ENCODE results near the gene ACRBP.

Gene ACRBP

GRCh38 chr12:6620137-6620884 lies 26.9 kb downstream of the ACRBP start:
- no peak for ATAC-seq
- TF ChIP-seq BACH2 (CRISPR knock-in tag; IDR thresholded peaks at IDR 0.05; ENCODE audit: borderline replicate concordance): no peak

DNA sequence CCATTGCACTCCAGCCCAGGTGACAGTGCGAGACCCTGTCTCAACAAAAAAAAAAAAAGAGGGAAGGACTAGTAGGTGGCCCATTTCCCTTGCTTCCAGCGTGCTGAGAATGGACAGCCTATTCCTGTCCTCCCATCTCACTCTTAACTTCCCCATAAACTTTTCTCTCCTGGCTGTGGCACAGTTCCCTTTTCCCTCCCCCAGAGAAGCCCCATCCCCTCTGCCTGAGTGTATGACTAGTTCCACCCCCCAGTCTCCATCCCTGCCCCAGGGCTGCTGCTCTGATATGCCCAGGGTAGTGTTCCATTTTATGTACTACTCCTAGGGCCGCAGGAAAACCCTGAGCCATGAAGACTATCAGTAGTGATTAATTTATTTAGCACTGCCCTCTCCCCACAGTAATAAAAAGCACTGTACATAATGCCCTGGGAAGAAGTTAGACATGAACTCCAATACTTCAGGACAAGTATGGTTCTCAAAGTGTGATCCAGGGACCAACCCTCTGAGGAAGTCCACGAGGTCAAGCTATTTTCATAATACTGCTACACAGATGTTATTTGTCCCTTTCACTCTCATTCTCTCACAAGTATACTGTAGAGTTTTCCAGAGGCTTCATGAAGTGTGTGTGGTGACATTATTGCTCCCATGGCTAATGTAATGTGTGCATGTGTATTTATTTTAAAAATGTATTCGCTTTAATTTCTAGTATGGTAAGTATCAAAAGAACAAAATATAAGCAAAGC lies 28.6 kb downstream of the ACRBP start:
- no peak for ATAC-seq
- TF ChIP-seq ZNF70 (CRISPR knock-in tag; IDR thresholded peaks at IDR 0.05) (no peak), ZNF565 (CRISPR knock-in tag; conservative IDR thresholded peaks at IDR 0.05; ENCODE audit: low read depth) (no peak), ARNTL (CRISPR knock-in tag; IDR thresholded peaks at IDR 0.05; ENCODE audit: borderline replicate concordance, low read depth) (no peak), PATZ1 (CRISPR knock-in tag; IDR thresholded peaks at IDR 0.05; ENCODE audit: borderline replicate concordance) (no peak), TOX (CRISPR knock-in tag; IDR thresholded peaks at IDR 0.05; ENCODE audit: borderline replicate concordance) (no peak), GLIS3 (CRISPR knock-in tag; IDR thresholded peaks at IDR 0.05) (no peak), ZFP30 (CRISPR knock-in tag; IDR thresholded peaks at IDR 0.05) (no peak), RARB (CRISPR knock-in tag; IDR thresholded peaks at IDR 0.05) (no peak), CSDC2 (CRISPR knock-in tag; IDR thresholded peaks at IDR 0.05) (no peak), OSR1 (CRISPR knock-in tag; IDR thresholded peaks at IDR 0.05) (no peak), SNAI2 (CRISPR knock-in tag; IDR thresholded peaks at IDR 0.05) (no peak), TSHZ2 (CRISPR knock-in tag; IDR thresholded peaks at IDR 0.05) (no peak), CSRNP3 (CRISPR knock-in tag; IDR thresholded peaks at IDR 0.05) (no peak)
- TF ChIP-seq, protein P1, sequence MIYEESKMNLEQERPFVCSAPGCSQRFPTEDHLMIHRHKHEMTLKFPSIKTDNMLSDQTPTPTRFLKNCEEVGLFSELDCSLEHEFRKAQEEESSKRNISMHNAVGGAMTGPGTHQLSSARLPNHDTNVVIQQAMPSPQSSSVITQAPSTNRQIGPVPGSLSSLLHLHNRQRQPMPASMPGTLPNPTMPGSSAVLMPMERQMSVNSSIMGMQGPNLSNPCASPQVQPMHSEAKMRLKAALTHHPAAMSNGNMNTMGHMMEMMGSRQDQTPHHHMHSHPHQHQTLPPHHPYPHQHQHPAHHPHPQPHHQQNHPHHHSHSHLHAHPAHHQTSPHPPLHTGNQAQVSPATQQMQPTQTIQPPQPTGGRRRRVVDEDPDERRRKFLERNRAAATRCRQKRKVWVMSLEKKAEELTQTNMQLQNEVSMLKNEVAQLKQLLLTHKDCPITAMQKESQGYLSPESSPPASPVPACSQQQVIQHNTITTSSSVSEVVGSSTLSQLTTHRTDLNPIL (CRISPR knock-in tag; IDR thresholded peaks at IDR 0.05; ENCODE audit: low read depth): no peak

DNA sequence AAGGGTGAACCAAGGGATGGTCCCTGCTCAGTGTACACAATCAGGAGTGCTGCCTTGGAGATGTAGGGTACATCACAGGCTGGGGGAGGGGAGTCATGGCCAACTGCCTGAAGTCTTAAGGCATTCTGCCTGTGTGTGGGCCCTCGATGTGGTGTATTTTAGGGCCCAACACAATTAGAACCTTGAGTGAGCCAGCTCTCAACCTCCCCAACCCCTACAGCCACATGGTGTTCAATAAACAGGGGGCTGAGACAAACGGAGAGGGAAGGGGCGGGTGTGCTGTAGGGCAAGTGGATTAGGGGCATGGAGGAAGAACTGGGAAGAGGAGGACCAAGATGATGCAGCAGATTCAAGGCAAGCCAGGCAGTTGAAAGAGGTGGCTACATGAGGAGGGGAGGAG lies 31.4 kb downstream of the ACRBP start:
- TF ChIP-seq ISL1 (CRISPR knock-in tag; IDR thresholded peaks at IDR 0.05) (no peak), ZFP30 (CRISPR knock-in tag; IDR thresholded peaks at IDR 0.05) (no peak), ZNF70 (CRISPR knock-in tag; IDR thresholded peaks at IDR 0.05) (no peak), ZNF8 (CRISPR knock-in tag; IDR thresholded peaks at IDR 0.05) (no peak), ZFP3 (CRISPR knock-in tag; IDR thresholded peaks at IDR 0.05) (no peak), CSRNP3 (CRISPR knock-in tag; IDR thresholded peaks at IDR 0.05) (no peak), SNAI2 (CRISPR knock-in tag; IDR thresholded peaks at IDR 0.05) (no peak)
- TF ChIP-seq, protein P1 (CRISPR knock-in tag; IDR thresholded peaks at IDR 0.05; ENCODE audit: low read depth): no peak
- no peak for ATAC-seq

Measured in SK-N-SH treated with all-trans-retinoic acid at 6 μM for 48 hours (cell line).